NT2/D1 (cell line): Measurements from ENCODE around the gene DHRS9.

ENCODE experiments used
- DNase-seq: peaks from one replicate; pipeline ENCODE4 v3.0.0-alpha.2; 2011; ENCODE audit warnings: low read depth, low spot score
- H3K27me3 ChIP-seq: 2 replicates; pipeline ENCODE4 v1.6.0; 2011; ENCODE audit warnings: mild to moderate bottlenecking; ENCODE audit not compliant: insufficient read length, insufficient read depth
- H3K36me3 ChIP-seq: 2 replicates; pipeline ENCODE4 v1.6.1; 2011; ENCODE audit warnings: mild to moderate bottlenecking, low read length, mixed read lengths; ENCODE audit not compliant: insufficient read depth, insufficient read length
- H3K4me1 ChIP-seq: 2 replicates; pipeline ENCODE4 v1.5.1; 2011; ENCODE audit not compliant: insufficient read depth, insufficient read length
- H3K4me3 ChIP-seq: 2 replicates; pipeline ENCODE4 v1.5.1; 2011; ENCODE audit warnings: low read depth; ENCODE audit not compliant: insufficient read length
- H3K9ac ChIP-seq: 2 replicates; pipeline ENCODE4 v1.6.0; 2011; ENCODE audit warnings: low read depth; ENCODE audit not compliant: insufficient read length
- H3K9me3 ChIP-seq: 2 replicates; pipeline ENCODE4 v1.5.1; 2011; ENCODE audit warnings: mild to moderate bottlenecking, low read length; ENCODE audit not compliant: insufficient read depth
- SUZ12 ChIP-seq: IDR thresholded peaks from 2 replicates; pipeline ENCODE4 v1.6.1; 2011; ENCODE audit not compliant: insufficient read length, insufficient read depth; ENCODE audit errors: extremely low read depth
- YY1 ChIP-seq: IDR thresholded peaks from 2 replicates; pipeline ENCODE4 v1.6.1; 2011; ENCODE audit not compliant: insufficient read length, insufficient read depth
- ZNF274 ChIP-seq: IDR thresholded peaks from 2 replicates; pipeline ENCODE4 v1.6.1; 2011; ENCODE audit warnings: mild to moderate bottlenecking, low read depth, low read length

Gene DHRS9

GRCh38 chr2:169035887-169036286 is 33.5 kb upstream of the DHRS9 start:
- no peak overlapping the region for H3K9ac ChIP-seq
- H3K27me3 ChIP-seq = no peaks in the 10 kb centered on the region
- no peak overlapping the region for H3K4me3 ChIP-seq
- H3K36me3 ChIP-seq = no peaks in the 10 kb centered on the region
- H3K4me1 ChIP-seq = no peaks in the 10 kb centered on the region
- TF ChIP-seq YY1 (no peak), SUZ12 (no peak), ZNF274 (no peak)
- H3K9me3 ChIP-seq = no peaks in the 10 kb centered on the region
- DNase-seq = no peak

- H3K4me1 ChIP-seq = no peaks in the 10 kb centered on the region
- no peaks in the 10 kb centered on the region for H3K36me3 ChIP-seq
- no peaks in the 10 kb centered on the region for H3K27me3 ChIP-seq
- no peak overlapping the region for H3K9ac ChIP-seq
- TF ChIP-seq SUZ12 = no peak
- no peak for TF ChIP-seq ZNF274
- no peak for TF ChIP-seq YY1
- no peak for DNase-seq
- no peak overlapping the region for H3K4me3 ChIP-seq
- peaks cover 5% of the 10 kb centered on the region; the same call in 1 of the 2 replicates for H3K9me3 ChIP-seq
These were observed 32.5 kb upstream of the DHRS9 start for GRCh38 chr2:169036736-169037440.

- Histone ChIP-seq H3K4me1 (no peaks in the 10 kb centered on the region), H3K27me3 (no peaks in the 10 kb centered on the region), H3K9me3 (peaks cover 17% of the 10 kb centered on the region), H3K4me3 (no peak overlapping the region), H3K9ac (no peak overlapping the region), H3K36me3 (no peaks in the 10 kb centered on the region)
- no peak for DNase-seq
- TF ChIP-seq SUZ12 = no peak
- no peak for TF ChIP-seq YY1
- TF ChIP-seq ZNF274 = no peak
These were observed 31.0 kb upstream of the DHRS9 start for GRCh38 chr2:169038338-169038757.

GRCh38 chr2:169039702-169040101 is 29.7 kb upstream of the DHRS9 start:
- Histone ChIP-seq H3K9me3 (peaks cover 30% of the 10 kb centered on the region), H3K4me1 (no peaks in the 10 kb centered on the region), H3K4me3 (no peak overlapping the region), H3K36me3 (no peaks in the 10 kb centered on the region), H3K9ac (no peak overlapping the region), H3K27me3 (no peaks in the 10 kb centered on the region)
- TF ChIP-seq ZNF274 = no peak
- no peak for TF ChIP-seq YY1
- TF ChIP-seq SUZ12 = no peak
- DNase-seq = no peak

GRCh38 chr2:169041594-169041993 is 27.8 kb upstream of the DHRS9 start:
- DNase-seq = no peak
- TF ChIP-seq ZNF274 (no peak), YY1 (no peak), SUZ12 (no peak)
- Histone ChIP-seq H3K4me3 (no peak overlapping the region), H3K9me3 (peaks cover 30% of the 10 kb centered on the region), H3K36me3 (no peaks in the 10 kb centered on the region), H3K4me1 (peaks cover 3% of the 10 kb centered on the region), H3K27me3 (no peaks in the 10 kb centered on the region), H3K9ac (no peak overlapping the region)

GRCh38 chr2:169042856-169043255 is 26.5 kb upstream of the DHRS9 start:
- Histone ChIP-seq H3K4me3 (no peak overlapping the region), H3K36me3 (no peaks in the 10 kb centered on the region), H3K9ac (no peak overlapping the region), H3K4me1 (peaks cover 3% of the 10 kb centered on the region), H3K27me3 (no peaks in the 10 kb centered on the region), H3K9me3 (peaks cover 30% of the 10 kb centered on the region)
- TF ChIP-seq ZNF274 = no peak
- no peak for TF ChIP-seq YY1
- no peak for TF ChIP-seq SUZ12
- no peak for DNase-seq

GRCh38 chr2:169046440-169047151 is 22.8 kb upstream of the DHRS9 start:
- H3K9ac ChIP-seq = no peak overlapping the region
- H3K36me3 ChIP-seq = no peaks in the 10 kb centered on the region
- H3K4me3 ChIP-seq = no peak overlapping the region
- H3K4me1 ChIP-seq = peaks cover 3% of the 10 kb centered on the region
- DNase-seq = no peak
- TF ChIP-seq YY1 (no peak), SUZ12 (no peak), ZNF274 (no peak)
- peaks cover 28% of the 10 kb centered on the region for H3K9me3 ChIP-seq
- H3K27me3 ChIP-seq = no peaks in the 10 kb centered on the region
